Mesenteric fat pad (tissue), 1 donor: ENCODE data around the gene ADAMTS18. TPM values are rescaled to one million over a fixed set of nuclear protein-coding genes. Genes with fewer than 3 reads are reported as not detected.
"Not testable (repeated sequence)": the region's sequence is repeated elsewhere in the genome, so short reads cannot be mapped to it uniquely, and the experiment has no call there.

Experiments used
- DNase-seq: peaks from one replicate; pipeline ENCODE4 v3.0.0-alpha.2; 2020; ENCODE audit warnings: low spot score
- long read RNA-seq: library from polyadenylated mRNA; unstranded; transcript quantifications from one replicate; pipeline ENCODE4 v2.0.0, GENCODE V29; 2020
- total RNA-seq: library from RNA; stranded (reverse); fragmentation: NEBNext Ultra II Directional; extraction: Animal tissue kit (Norgen Biotek cat#: 25700); gene quantifications from one replicate; pipeline ENCODE4 v1.2.1, GENCODE V29; 2021
- donor health status: DM: yes; HTN: yes; CAD: no.

Gene ADAMTS18, protein sequence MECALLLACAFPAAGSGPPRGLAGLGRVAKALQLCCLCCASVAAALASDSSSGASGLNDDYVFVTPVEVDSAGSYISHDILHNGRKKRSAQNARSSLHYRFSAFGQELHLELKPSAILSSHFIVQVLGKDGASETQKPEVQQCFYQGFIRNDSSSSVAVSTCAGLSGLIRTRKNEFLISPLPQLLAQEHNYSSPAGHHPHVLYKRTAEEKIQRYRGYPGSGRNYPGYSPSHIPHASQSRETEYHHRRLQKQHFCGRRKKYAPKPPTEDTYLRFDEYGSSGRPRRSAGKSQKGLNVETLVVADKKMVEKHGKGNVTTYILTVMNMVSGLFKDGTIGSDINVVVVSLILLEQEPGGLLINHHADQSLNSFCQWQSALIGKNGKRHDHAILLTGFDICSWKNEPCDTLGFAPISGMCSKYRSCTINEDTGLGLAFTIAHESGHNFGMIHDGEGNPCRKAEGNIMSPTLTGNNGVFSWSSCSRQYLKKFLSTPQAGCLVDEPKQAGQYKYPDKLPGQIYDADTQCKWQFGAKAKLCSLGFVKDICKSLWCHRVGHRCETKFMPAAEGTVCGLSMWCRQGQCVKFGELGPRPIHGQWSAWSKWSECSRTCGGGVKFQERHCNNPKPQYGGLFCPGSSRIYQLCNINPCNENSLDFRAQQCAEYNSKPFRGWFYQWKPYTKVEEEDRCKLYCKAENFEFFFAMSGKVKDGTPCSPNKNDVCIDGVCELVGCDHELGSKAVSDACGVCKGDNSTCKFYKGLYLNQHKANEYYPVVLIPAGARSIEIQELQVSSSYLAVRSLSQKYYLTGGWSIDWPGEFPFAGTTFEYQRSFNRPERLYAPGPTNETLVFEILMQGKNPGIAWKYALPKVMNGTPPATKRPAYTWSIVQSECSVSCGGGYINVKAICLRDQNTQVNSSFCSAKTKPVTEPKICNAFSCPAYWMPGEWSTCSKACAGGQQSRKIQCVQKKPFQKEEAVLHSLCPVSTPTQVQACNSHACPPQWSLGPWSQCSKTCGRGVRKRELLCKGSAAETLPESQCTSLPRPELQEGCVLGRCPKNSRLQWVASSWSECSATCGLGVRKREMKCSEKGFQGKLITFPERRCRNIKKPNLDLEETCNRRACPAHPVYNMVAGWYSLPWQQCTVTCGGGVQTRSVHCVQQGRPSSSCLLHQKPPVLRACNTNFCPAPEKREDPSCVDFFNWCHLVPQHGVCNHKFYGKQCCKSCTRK (N-terminal part only)
- total RNA-seq = 10.4 TPM
- long read RNA-seq, partial matches to known transcripts = 8 of 18 reads
- long read RNA-seq, other reads (novel, unspliced or antisense) = 10 of 18 reads

DNA sequence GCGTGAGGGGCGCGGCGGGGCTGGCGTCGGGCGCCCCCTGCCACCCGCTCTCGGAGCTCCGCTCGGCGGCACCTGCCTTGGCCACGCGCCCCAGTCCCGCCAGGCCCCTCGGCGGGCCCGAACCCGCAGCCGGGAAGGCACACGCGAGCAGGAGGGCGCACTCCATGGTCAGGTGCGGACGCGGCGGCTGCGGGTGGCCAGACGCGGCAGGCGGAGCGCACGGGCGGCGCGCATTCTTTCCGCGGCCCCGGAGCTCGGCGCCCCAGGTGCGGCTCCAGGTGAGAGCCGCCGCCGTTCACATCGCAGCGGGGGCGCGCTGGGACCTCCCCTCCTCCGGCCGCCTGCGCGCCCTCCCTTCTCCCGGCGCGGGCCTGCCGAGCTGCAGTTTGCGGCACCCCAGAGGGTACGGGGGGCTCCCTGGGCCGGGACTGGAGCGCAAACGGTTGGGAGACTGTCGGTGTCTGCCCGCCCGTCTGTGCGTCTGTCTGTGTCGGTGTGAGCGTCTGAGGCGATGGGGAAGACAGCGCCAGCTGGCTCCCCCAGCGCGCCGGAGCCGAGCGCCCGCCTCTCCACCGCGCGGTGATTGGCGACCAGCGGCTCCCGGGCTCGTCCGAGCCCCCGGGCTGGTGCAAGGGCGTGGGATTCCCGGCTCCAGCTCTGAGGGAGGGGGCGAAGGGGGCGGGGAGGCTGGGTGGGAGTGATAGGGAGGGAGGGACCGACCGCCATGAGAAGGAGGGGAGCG lies at the start of gene ADAMTS18:
Gene ADAMTS18 (minus strand): TSS at position 505 of the 742 bp plus-strand sequence. CDS start 339 bp downstream, at position 166.
- no peak for DNase-seq

GRCh38 chr16:77480681-77481315 lies 46.0 kb upstream of the ADAMTS18 start:
- DNase-seq = no peak

DNA sequence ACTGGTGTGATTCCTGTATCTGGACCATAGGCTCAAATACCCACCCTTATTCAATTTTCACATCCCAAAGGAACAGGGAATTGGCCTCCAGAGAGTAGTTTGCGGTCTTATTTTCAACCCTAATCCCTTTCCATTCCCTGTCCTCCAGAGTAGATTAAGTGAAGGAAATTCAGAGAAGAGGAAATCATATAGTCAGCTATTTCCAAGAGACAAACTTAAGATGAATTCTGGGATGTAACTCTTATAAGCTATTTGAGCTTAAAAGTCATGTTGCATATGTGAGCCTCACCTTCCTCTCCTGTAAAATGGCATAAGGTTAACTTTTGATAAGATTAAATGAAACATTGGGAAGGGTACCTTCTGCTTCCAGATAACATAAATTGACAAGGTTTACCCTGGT lies 37.4 kb upstream of the ADAMTS18 start:
- DNase-seq = no peak

- no peak for DNase-seq
These were observed 36.0 kb upstream of the ADAMTS18 start for GRCh38 chr16:77470851-77471250.

GRCh38 chr16:77469634-77470033 lies 34.8 kb upstream of the ADAMTS18 start:
- no peak for DNase-seq

GRCh38 chr16:77468831-77469230 lies 34.0 kb upstream of the ADAMTS18 start:
- DNase-seq = no peak

- no peak for DNase-seq
These were observed 33.0 kb upstream of the ADAMTS18 start for GRCh38 chr16:77467821-77468335.

DNA sequence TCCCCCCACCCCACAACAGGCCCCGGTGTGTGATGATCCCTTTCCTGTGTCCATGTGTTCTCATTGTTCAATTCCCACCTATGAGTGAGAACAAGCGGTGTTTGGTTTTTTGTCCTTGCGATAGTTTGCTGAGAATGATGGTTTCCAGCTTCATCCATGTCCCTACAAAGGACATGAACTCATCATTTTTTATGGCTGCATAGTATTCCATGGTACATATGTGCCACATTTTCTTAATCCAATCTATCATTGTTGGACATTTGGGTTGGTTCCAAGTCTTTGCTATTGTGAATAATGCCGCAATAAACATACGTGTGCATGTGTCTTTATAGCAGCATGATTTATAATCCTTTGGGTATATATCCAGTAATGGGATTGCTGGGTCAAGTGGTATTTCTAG lies 28.8 kb upstream of the ADAMTS18 start:
- DNase-seq = not testable (repeated sequence)

DNA sequence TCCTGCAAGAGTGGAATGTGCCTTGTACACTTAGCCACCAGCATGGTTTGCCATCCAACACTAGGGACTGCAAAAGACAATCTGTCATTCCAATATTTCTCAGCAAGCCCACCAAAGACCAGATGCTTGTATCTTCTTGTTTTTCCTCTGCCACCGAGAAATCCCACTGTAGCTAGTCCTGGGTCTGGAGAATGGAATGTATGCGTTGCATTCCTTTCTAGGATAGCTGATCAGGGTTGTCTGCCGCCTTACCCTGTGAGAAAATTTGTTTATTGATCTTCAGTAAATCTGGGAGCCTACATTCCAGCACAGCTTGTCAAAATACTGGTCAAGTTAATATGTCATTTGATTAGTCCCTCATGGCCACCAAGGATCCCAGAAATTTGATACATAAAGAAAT lies 28.1 kb upstream of the ADAMTS18 start:
- DNase-seq = no peak

- DNase-seq = no peak
These were observed 24.9 kb upstream of the ADAMTS18 start for GRCh38 chr16:77459534-77460254.

DNA sequence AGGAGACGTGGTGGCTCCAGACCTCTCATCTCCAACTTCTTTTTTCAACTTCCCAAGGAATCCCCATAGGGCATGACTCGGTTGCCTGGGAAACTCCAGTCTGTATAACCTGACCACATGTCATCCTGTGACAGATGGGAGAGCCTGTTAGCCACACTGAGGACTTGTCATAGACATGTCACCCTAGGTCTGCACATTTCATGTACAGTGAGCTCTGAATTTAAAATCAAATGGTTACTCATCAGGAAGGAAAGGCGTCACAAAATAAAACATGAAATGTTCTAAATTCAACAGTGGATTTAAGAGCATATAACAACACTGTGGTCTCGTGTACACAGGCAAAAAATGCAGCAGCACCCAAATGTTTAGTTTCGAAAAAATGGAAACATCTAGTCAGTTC lies 22.2 kb upstream of the ADAMTS18 start:
- DNase-seq = no peak

DNA sequence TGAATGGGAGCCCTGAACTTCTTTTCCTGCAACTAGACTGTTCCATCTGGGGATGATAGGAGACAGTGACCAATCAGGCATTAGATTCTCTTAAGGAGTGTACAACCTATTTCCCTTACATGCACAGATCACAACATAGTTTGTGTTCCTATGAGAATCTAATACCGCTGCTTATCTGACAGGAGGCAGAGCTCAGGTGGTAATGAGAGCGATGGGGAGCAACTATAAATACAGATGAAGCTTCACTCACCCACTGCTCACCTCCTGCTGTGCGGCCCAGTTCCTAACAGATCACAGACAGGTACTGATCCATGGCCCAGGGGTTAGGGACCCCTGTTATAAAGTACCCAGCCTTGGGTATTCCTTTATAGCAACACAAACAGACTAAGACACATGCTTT lies 17.4 kb upstream of the ADAMTS18 start:
- no peak for DNase-seq

GRCh38 chr16:77450790-77451487 lies 16.1 kb upstream of the ADAMTS18 start:
- no peak for DNase-seq

DNA sequence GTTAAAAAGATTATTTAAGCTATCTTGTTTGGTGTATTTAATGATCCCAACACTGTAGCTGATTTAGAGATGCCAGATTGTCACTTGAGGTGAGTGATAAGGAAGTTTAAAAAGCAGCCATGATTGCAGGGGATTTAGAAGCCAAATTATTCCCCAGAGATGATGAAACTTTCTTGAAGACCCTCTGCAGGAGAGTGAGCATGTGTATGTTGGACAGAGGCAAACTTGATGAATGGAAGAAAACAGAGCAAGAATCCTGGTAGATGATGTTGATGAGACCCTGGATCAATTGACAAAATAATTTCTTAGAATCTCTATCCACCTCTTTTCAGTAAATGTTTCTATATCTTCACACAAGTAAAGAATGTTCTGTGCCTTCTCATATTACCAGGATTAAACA lies 14.4 kb upstream of the ADAMTS18 start:
- DNase-seq = no peak

- no peak for DNase-seq
These were observed 10.5 kb upstream of the ADAMTS18 start for GRCh38 chr16:77445324-77445723.

GRCh38 chr16:77444147-77444460 lies 9.3 kb upstream of the ADAMTS18 start:
- DNase-seq = no peak

- DNase-seq = no peak
These were observed 8.7 kb upstream of the ADAMTS18 start for GRCh38 chr16:77443357-77444146.

DNA sequence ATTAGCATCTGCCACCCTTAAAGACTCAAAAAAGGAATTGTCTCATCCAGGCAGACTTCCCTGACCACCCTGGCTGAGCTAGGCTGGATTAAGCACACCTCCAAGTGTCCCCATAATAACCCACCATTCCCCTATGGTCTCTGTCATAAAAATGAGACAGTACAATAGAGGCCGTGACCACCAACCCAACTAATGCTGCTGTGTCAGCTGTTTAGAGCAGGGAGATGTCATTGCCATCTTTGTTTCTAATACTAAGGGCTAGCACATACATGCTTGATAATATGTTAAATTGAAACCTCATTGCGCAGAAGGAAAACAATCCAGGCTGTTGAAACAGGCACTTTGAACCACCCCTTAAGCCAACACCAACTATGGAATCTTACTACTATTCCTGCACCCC lies 7.2 kb upstream of the ADAMTS18 start:
- DNase-seq = no peak
